SKM-1 (cell line): Measurements from ENCODE around the gene ATP5MC2.
A peak's percentile ranks its signal among the peaks of the same experiment; 100 is the strongest.
"Not testable (repeated sequence)": the region's sequence is repeated elsewhere in the genome, so short reads cannot be mapped to it uniquely, and the experiment has no call there.

Experiments used
- DNase-seq: peaks from one replicate; lab custom pipeline; 2025; ENCODE audit not compliant: unreplicated experiment; lab: John Stamatoyannopoulos, UW

The ATP5MC2 gene

DNA sequence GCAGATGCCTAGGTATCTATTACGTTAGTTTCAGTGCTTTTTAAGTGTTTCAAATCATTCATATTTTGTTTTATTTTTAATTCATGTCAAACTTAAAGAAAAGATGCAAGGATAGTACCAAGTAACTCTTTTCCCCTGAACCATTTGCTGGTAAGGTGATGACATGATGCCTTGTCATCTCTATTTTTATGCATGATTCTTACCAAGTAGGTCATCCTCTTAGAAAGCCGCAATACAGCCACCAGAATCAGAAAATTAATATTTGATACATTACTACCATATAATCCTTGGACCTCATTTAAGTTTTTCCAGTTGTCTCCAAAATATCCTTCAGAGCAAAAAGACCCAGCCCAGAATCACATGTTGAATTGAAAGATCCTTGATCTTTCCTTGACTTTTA lies 22.3 kb downstream of the ATP5MC2 start:
- DNase-seq: no peak

DNA sequence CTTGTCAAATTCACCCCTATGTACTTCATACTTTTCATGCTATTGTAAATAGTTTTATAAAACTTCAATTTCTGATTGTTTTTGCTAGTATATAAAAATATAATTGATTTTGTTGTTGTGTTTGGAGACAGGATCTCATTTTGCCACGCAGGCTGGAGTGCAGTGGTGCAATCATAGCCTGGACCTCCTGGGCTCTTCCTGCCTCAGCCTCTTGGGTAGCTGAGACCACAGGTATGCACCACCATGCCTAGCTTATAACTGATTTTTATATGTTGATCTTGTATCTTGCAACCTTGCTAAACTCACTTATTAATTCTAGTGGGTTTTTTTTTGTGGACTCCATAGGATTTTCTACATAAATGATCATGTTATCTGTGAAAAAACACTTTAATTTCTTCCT lies 23.5 kb downstream of the ATP5MC2 start:
- no peak for DNase-seq

DNA sequence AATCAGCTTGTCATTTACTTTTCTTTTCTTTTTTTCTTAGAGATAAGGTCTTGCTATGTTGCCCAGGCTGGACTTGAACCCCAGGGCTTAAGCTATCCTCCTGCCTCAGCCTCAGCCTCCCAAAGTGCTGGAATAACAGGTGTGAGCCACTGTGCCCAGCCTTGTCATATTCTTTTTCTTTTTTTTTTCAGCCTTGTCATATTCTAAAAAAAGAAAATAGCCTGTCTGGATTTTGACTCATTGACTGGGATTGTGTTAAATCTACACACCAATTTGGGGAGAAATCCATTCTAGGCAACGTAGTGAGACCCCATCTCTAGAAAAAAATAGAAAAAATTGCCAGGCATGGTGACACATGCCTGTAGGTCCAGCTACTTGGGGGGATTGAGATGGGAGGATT lies 24.1 kb downstream of the ATP5MC2 start:
- DNase-seq: no peak

DNA sequence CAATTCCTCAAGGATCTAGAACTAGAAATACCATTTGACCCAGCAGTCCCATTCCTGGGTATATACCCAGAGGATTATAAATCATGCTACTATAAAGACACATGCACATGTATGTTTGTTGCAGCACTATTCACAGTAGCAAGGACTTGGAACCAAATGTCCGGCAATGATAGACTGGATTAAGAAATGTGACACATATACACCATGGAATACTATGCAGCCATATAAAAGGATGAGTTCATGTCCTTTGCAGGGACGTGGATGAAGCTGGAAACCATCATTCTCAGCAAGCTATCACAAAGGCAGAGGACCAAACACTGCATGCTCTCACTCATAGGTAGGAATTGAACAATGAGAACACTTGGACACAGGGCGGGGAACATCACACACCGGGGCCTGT lies 29.6 kb downstream of the ATP5MC2 start:
- not testable (repeated sequence) for DNase-seq

DNA sequence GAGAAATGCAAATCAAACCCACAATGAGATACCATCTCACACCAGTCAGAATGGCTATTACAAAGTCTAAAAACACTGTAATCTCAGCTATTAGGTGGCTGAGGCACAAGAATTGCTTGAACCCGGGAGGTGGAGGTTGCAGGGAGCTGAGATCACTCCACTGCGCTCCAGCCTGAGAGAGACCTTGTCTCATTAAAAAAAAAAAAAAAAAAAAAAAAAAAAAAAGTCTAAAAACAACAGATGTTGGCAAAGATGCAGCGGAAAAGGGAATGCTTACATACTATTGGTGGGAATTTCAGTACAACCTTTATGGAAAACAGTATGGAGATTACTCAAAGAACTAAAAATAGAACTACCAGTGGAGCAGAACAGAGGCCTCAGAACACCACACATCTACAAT lies 30.7 kb downstream of the ATP5MC2 start:
- no peak for DNase-seq

DNA sequence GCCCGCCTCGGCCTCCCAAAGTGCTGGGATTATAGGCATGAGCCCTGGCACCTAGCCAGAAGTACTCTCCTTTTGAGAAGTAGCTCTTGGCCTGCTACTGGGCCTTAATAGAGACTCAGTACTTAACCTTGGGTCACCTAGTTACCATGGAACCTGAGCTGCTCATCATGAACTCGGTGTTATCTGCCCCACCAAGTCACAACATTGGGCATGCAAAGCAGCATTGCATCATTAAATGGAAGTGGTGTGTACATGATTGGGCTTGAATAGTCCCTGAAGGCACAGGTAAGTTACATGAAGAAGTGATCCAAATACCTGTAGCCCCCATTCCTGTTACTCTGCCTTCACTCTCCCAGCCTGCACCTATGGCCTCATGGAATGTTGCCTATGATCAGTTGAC lies 31.8 kb downstream of the ATP5MC2 start:
- no peak for DNase-seq

DNA sequence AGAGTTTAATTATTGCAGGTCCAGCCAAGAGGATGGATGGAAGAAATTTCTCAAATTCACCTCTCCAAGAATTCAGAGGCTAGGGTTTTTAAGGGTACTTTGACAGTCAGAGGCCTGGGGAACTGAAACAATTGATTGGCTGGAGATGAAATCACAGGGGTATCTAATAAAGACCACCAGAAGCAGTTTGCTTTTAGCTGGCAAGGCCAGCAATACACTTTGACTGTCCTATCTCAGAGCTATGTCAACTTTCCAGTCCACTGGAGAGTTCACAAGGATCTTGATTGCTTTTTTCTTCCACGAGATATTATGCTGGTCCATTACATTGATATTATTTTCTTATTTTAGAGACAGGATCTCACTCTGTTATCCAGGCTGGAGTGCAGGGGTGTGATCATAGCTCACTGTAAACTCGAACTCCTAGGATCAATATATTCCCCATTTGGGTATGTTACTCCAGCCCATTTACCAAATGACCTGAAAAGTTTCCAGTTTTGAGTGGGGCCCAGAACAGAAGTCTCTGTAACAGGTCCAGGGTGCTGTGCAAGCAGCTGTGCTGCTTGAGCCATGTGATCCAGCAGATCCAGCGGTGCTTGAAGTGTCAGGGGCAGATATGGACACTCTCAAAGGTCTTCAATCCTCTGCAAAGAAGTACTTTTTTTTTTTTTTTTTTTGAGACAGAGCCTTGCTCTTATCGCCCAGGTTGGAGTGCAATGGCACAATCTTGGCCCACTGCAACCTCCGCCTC lies 32.5 kb downstream of the ATP5MC2 start:
- no peak for DNase-seq

DNA sequence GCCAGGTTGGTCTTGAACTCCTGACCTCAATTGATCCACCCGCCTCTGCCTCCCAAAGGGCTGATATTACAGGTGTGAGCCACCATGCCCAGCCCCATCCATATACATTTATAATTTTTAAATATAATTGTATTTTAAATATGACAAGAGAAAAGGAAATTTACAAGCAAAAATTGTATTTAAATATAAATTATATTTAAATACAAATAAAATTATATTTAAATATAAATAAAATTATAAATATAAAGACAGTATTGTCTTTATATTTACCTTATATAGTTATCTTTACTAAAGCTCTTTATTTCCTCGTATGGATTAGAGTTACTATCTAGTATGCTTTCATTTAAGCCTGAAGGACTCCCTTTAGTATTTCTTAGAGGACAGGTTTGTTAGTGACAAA lies 37.8 kb downstream of the ATP5MC2 start:
- no peak for DNase-seq

DNA sequence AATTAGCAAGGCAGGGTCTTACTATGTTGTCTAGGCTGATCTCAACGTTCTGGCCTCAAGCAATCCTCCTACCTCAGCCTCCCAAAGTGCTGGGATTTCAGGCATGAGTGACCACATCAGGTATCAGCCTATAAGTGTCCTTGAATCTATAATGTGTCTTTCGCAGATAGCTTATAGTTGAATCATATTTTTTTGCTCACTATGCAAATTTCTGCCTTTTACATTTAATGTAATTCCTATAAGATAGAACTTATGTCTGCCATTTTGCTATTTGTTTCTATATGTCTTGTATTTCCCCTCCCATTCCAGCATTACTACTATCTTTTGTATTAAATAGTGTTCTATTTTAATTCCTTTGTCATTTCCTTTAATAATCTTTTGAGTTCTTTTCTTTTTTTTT lies 39.2 kb downstream of the ATP5MC2 start:
- no peak for DNase-seq

DNA sequence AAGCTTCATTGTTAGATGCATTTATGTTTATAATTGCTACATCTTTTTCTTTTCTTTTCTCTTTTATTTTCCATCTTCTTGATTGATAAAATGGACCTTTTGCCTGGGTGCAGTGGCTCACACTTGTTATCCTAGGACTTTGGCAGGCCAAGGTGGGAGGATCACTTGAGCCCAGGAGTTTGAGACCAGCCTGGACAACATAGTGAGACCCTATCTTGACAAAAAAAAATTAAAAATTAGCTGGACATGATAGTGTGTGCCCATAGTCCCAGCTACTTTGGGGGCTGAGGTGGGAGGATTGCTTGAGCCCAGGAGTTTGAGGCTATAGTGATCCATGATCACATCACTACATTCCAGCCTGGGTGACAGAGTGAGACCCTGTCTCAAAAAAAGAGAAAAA lies 40.2 kb downstream of the ATP5MC2 start:
- not testable (repeated sequence) for DNase-seq

DNA sequence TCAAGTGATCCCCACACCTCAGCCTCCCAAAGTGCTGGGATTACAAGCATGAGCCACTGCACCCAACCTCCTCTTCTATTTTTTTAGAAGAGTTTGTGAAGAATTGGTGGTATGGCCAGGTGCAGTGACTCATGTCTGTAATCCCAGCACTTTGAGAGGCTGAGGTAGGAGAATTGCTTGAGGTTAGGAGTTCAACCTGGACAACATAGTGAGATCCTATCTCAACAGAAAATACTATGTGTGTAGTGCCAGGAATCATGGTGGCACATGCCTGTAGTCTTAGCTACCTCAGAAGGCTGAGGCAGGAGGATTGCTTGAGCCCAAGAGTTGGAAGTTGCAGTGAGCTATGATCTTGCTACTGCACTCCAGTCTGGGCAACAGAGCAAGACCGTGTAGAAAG lies 44.2 kb downstream of the ATP5MC2 start:
- DNase-seq: no peak

DNA sequence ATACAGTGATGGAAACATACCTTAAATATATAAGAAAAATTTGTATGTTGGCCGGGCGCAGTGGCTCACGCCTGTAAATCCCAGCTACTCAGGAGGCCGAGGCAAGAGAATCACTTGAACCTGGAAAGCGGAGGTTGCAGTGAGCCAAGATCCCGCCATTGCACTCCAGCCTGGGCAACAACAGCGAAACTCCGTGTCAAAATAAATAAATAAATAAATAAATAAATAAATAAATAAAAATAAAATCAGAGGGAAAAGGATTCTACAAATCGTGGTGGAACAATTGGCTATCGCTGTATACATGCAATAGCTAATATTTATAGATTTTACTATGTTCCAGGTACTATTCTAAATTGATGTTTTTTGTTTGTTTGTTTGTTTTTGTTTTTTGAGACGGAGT lies 48.0 kb downstream of the ATP5MC2 start:
- DNase-seq: no peak

DNA sequence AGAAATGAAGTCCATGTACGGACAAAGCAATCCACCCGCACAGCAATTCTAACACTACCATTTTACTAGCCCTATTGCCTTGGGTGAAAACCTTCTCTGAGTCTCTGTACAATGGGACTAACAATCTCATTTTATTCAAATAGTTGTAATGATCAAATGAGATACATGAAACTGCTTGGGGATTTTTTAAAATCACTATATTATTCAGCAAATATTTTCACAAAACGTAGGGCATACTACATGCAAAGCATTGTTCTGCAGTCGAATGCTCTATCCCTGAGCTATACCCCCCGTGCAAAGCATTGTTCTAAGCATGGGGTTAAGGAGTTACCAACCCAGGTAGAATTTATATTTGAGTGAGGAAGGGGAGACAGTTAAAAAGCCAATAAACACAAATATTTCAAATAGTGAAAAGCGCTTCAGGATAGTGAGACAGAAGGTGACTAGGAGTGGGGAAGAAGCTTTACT lies 49.1 kb downstream of the ATP5MC2 start:
- DNase-seq: no peak

DNA sequence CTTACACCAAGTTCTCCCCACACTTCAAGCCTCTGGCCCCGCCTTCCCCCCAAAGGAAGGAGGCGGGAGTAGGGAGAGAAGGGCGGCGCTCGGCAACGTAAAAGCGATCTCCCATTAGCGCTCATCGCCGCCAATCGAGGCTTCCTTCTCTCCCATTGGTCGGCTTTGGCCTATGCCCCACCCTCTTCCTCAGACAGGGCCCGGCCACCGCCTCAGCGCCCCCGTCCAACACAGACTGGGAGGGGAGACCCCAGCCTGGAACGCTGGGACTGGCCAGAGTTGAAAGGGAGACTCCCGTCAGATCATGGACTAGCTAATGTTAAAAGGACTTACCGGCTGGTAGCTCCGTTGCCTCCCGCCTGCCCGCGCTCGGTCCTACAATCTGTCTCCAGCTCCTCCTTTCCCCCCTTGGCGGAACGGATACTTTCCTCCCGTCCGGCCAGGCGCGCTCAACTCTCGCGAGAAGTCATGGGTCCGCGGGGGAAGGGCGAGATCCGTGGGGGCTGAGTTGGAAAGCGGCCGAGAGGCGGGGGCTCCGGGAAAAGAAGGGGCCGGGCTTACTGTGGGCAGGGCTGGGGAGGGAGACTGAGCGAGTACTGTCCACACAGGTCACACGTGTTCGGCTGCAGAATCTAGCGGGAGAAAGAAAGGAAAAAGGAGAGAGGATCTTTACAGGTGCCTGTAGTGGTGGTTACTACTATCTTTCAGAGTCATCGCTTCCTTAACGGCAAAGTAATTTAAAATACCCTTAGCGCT lies 49.8 kb downstream of the ATP5MC2 start, which contains the start of gene ATF7:
Gene ATF7 (minus strand): TSS at position 437 of the 756 bp plus-strand sequence. CDS start 25,382 bp downstream, outside the sequence.
- peak; percentile 68 for DNase-seq

DNA sequence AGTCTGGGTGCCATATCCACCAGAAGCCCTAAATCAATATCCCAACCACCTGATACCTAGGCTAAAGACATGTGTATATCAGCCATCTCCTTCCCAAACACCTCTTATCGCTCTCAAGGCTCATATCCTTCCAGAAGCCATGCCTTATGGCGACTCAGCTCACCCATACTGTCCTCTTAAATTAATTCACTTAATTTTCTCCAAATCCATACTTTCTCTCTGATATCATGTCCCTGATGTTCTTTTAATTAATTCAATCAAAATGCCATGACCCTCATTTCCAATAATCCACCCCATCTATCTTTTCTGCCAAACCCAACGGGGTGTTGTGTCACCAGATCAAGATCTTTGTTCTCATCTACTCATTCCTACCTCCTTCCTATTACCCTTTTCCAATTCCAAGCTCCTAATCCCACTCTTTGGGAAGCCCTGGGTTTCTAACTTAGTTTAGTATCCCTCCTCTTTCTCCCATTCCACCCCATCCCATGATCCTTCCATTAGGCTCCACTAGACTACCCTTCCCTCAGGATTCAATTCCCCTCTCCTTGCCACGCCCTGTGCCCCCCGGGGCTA lies 50.4 kb downstream of the ATP5MC2 start:
- no peak for DNase-seq

DNA sequence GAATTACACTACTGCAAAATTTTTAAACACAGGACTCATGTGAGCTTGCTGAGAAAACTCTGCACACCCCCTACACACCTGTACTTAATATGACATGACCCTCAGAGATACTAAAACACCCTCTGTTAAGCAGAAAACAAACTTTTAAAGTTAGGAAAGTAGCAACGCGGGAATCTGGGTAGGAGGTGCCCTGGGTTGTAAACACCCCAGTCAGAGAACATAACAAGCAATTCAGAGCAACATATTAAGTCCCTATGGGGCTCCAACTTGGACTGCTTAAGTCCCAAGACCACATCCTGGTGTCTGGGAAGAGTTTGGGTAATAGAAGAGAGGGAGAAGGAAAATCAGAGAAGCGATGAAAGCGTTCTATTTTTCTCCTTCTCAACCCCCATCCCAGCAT lies 50.9 kb downstream of the ATP5MC2 start:
- no peak for DNase-seq

DNA sequence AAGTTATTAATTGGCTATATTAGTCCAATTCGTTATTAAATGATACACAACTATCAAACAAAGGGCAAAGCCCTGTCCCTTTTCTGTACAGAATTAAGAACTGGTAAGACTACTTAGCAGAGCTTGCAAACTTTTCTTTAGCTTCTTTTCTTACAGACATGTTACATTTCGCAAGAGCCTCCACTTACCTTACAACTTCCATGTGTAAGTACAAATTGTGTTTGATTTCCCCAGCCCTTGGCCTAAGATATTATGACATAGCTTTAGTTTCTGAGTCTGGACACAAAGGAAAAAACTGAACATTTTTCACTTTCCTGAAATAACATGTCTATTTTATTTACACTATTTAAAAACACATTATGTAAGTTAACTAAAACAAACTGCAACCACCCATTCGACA lies 51.4 kb downstream of the ATP5MC2 start:
- DNase-seq: no peak

DNA sequence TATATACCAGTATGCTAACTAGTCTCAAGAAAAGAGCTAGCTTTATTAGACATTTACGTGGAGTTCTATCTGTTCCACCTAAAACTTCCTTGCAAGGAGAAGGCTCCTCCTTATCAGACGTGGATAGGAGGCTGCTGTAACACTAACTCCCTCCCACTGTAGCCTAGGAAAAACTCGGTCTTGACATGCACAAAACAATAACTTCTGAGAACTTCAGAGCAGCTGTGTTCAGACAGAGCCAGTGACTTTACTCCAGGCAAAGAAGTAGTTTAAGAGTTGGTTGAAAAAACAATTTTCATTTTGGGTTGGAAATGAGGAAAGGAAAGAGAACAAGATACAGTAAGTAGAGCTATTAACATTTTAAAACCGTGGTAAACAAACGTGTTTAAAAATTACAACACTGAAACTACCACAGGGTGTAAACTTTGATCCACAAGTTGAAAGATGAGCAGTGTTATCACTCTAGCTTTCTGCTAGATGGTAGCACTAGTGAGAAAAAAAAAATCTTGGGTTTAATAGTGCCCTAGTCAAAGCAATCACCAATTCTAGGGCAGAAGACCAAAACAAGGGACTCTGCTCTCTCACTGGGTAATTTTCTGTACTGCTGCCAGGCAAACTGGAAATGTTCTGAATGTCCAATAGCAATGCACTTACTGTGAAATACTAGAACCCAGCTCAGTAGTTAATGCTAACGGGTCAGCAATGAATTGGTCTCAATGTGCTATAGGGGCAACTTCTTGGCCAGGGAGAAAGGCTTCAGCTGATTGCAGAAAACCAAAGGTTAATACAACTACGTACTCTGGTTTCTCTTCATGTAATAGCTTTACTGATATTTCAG lies 52.1 kb downstream of the ATP5MC2 start:
- no peak for DNase-seq

DNA sequence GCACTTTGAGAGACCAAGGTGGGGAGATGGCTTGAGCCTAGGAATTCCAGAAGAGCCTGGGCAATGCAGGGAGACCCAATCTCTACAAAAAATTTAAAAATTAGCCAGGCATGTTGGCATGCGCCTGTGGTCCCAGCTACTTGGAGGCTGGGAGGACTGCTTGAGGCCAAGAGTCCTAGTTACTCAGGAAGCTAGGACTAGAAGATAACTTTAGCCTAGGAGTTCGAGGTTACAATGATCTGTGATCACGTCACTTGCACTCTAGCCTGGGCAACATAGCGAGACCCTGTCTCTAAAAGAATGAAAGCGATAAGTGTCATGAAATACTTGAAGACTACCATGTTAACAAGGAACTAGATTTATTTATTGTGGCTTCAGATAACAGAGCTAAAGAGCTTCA lies 53.2 kb downstream of the ATP5MC2 start:
- DNase-seq: no peak

DNA sequence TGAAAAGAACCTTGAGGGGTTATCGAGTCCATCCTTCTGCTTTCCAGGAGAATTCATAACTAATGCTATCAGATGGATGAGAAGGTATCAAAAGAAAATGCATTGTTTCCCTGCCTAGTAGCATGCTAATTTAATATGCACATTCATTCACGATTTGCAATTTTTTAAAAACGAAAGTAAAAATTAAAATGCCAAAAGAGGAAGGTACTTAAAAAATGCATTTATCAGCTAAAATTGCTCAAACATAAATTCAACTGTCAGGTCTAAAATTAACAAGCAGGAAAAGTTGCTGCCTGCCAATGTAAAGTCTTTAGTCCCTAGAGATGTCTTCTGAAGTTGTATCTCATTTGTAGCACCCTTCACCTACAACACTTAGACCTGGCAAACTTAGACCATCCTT lies 57.6 kb downstream of the ATP5MC2 start:
- DNase-seq: no peak

DNA sequence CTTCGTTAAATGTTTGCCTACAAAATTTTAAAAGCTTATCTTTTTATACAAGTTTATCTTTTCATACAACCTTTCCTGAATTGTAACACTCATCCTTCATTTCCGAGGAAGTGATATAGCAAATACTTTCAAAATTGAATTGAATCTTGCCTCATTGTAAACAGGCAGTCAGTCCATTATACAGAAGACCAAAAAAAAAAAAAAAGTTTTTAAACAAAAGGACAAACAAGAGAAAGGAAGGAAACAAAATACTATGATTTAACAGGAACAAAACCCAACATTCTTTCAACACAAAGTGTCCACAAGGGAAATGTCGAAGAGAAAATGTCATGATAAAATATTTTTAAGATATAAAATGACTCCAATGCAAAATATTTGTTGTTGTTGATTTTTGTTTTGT lies 58.2 kb downstream of the ATP5MC2 start:
- DNase-seq: no peak
